GM12878 (cell line): Measurements from ENCODE around the gene TMEM239. TPM values are rescaled to one million over a fixed set of nuclear protein-coding genes. Genes with fewer than 3 reads are reported as not detected.

ENCODE experiments used
- ATAC-seq: fragments of 200-7000 bp; cut with Tn5 transposase; 3 replicates; pipeline ENCODE4 v1.9.1; 2020; ENCODE audit warnings: mild to moderate bottlenecking, moderate library complexity
- BruUV-seq: library from RNA; stranded (reverse); fragments of 400-500 nt; replicated peaks from 2 replicates; lab custom pipeline; 2021; lab: Mats Ljungman, UMichigan
- CTCF ChIA-PET: fragments of 300-600 bp; sonication (Branson Sonifier 250); formaldehyde crosslinking; extraction: SDS; loops from one replicate; lab custom pipeline; 2021; ENCODE audit warnings: inconsistent platforms; lab: Yijun Ruan, JAX
- POLR2A ChIA-PET: fragments of 350-600 bp; formaldehyde crosslinking; extraction: SDS; loops from one replicate; lab custom pipeline; 2021; ENCODE audit warnings: inconsistent platforms; lab: Charles Lee
- RAD21 ChIA-PET: fragments of 300-600 bp; sonication (Branson Sonifier 250); formaldehyde crosslinking; loops from one replicate; lab custom pipeline; 2023; ENCODE audit warnings: antibody characterized with exemption; ENCODE audit not compliant: unreplicated experiment; lab: Charles Lee
- SMC1A ChIA-PET: fragments of 300-600 bp; sonication (Branson Sonifier 250); formaldehyde crosslinking; loops from one replicate; lab custom pipeline; 2023; ENCODE audit not compliant: unreplicated experiment, uncharacterized antibody; lab: Charles Lee
- DNase-seq: peaks from one replicate; pipeline ENCODE4 v3.0.0-alpha.2; 2011; ENCODE audit warnings: low read depth, low spot score
- FAIRE-seq: peaks from 3 replicates; lab custom pipeline; 2011; peaks lifted over from hg19 to GRCh38; lab: Jason Lieb, UNC
- H2AFZ ChIP-seq: 2 replicates; pipeline ENCODE4 v1.6.0; 2011; ENCODE audit warnings: low read depth, low read length, control low read depth; ENCODE audit not compliant: control insufficient read depth
- H3K27ac ChIP-seq: 2 replicates; pipeline ENCODE4 v1.5.1; 2011; ENCODE audit warnings: control low read depth; ENCODE audit not compliant: control insufficient read depth, insufficient read depth
- H3K27me3 ChIP-seq, 2 experiments: replicated peaks in 1 of 2; 2 replicates each; pipeline versions ENCODE4 v1.6.0 to v1.6.1; 2011; ENCODE audit warnings: low read length in 1 of 2; ENCODE audit not compliant: control insufficient read depth in 2 of 2, insufficient read depth in 2 of 2
- H3K36me3 ChIP-seq, 2 experiments: 2 replicates each; pipeline ENCODE4 v1.5.1; 2011; ENCODE audit warnings: low read length in 1 of 2; ENCODE audit not compliant: control insufficient read depth in 2 of 2, insufficient read depth in 2 of 2
- H3K4me1 ChIP-seq: 2 replicates; pipeline ENCODE4 v1.6.1; 2011; ENCODE audit warnings: mild to moderate bottlenecking, low read length, moderate library complexity, mixed read lengths; ENCODE audit not compliant: control insufficient read depth, insufficient read depth
- H3K4me2 ChIP-seq: 2 replicates; pipeline ENCODE4 v1.6.0; 2011; ENCODE audit warnings: control low read depth; ENCODE audit not compliant: control insufficient read depth, insufficient read depth
- H3K4me3 ChIP-seq: fragments of 200-600 bp; sonication (generic); 2 replicates; pipeline ENCODE4 v1.5.1; 2016
- H3K79me2 ChIP-seq: 2 replicates; pipeline ENCODE4 v1.6.0; 2011; ENCODE audit warnings: low read length; ENCODE audit not compliant: control insufficient read depth, insufficient read depth
- H3K9ac ChIP-seq: 2 replicates; pipeline ENCODE4 v1.8.0; 2011; ENCODE audit warnings: low read length, control low read depth, mixed read lengths; ENCODE audit not compliant: control insufficient read depth, insufficient read depth
- H3K9me3 ChIP-seq: replicated peaks from 3 replicates; pipeline ENCODE4 v1.5.1; 2011; ENCODE audit warnings: mild to moderate bottlenecking, low read length; ENCODE audit not compliant: control insufficient read depth, insufficient read depth
- H4K20me1 ChIP-seq: 2 replicates; pipeline ENCODE4 v1.6.0; 2011; ENCODE audit not compliant: control insufficient read depth, insufficient read depth
- ASH2L ChIP-seq: fragments of 300-600, 200-600 bp; sonication (generic); IDR thresholded peaks from 2 replicates; pipeline ENCODE4 v1.6.1; 2017; ENCODE audit warnings: low read depth, mild to moderate bottlenecking, borderline replicate concordance
- FOXM1 ChIP-seq: IDR thresholded peaks from 2 replicates; pipeline ENCODE4 v1.6.1; 2012; ENCODE audit warnings: low read depth, mild to moderate bottlenecking, inconsistent platforms, low read length, moderate library complexity
- KDM1A ChIP-seq: fragments of 200-600 bp; sonication (generic); IDR thresholded peaks from 2 replicates; pipeline ENCODE4 v1.6.1; 2016; ENCODE audit warnings: borderline replicate concordance
- MEF2B ChIP-seq: fragments of 450-650 bp; IDR thresholded peaks from 2 replicates; pipeline ENCODE4 v1.6.1; 2018; ENCODE audit warnings: mild to moderate bottlenecking, moderate library complexity; ENCODE audit not compliant: partially characterized antibody, poor library complexity, severe bottlenecking
- PAX5 ChIP-seq: IDR thresholded peaks from 2 replicates; pipeline ENCODE4 v1.6.1; 2011; ENCODE audit warnings: low read depth, low read length, borderline replicate concordance
- POLR2A ChIP-seq: IDR thresholded peaks from 2 replicates; pipeline ENCODE4 v1.6.1; 2011; ENCODE audit warnings: low read depth, mild to moderate bottlenecking, low read length
- RUNX3 ChIP-seq: IDR thresholded peaks from 2 replicates; pipeline ENCODE4 v1.6.1; 2012; ENCODE audit warnings: low read length, inconsistent platforms
- ZNF24 ChIP-seq: fragments of 450-650 bp; IDR thresholded peaks from 2 replicates; pipeline ENCODE4 v1.6.1; 2017; ENCODE audit warnings: antibody characterized with exemption, mild to moderate bottlenecking
- ZNF622 ChIP-seq: fragments of 450-650 bp; IDR thresholded peaks from 2 replicates; pipeline ENCODE4 v1.6.1; 2017; ENCODE audit warnings: mild to moderate bottlenecking, inconsistent platforms
- WGBS: methylation state at CpG from one replicate; pipeline ENCODE4 v1.1.6; 2016; ENCODE audit warnings: low lambda C conversion rate; ENCODE audit not compliant: insufficient replicate concordance, insufficient coverage; ENCODE audit errors: missing lambda C conversion rate; 5-methylcytosine and 5-hydroxymethylcytosine counted together
- in situ Hi-C: fragments of 300-500 bp; cut with MboI; formaldehyde crosslinking; loops from 9 replicates; pipeline ENCODE4 v1.14.3; 2018; ENCODE audit warnings: mixed read lengths
- intact Hi-C: fragments of 100-400 bp; cut with micrococcal nuclease; formaldehyde crosslinking; loops from one replicate; pipeline ENCODE4 v1.14.2; 2022; ENCODE audit not compliant: unreplicated experiment
- polyA plus RNA-seq, 11 experiments: library from polyadenylated mRNA; depleted of rRNA in 4 of 11; unstranded in 6 of 11; stranded (reverse) in 5 of 11; fragments of >200 nt; fragmentation: Nextera tagmentation in 4 of 11; fragmentation: Illumina TruSeq in 1 of 11; extraction: Ambion mirVana in 4 of 11; extraction: Trizol in 1 of 11; gene quantifications; 1 replicate in 1 of 11; 2 replicates in 10 of 11; pipeline versions ENCODE4 v1.2.1 to v1.2.3, GENCODE V29; 2011 to 2016; ENCODE audit warnings: inconsistent platforms in 2 of 11, missing spikeins in 2 of 11, low read depth in 1 of 11
- total RNA-seq, 4 experiments: library from RNA; depleted of rRNA in 3 of 4; stranded (reverse); fragments of >200 nt in 3 of 4; fragmentation: Illumina TruSeq in 1 of 4; extraction: Trizol in 1 of 4; gene quantifications; 2 replicates each; pipeline versions ENCODE4 v1.2.1 to v1.2.3, GENCODE V29; 2013 to 2021
- TF ChIP-seq, protein P1 (sequence below): fragments of 450-650 bp; IDR thresholded peaks from 2 replicates; pipeline ENCODE4 v1.6.1; 2017; ENCODE audit warnings: mild to moderate bottlenecking, low read depth, inconsistent platforms; ENCODE audit not compliant: poor library complexity, severe bottlenecking
- TF ChIP-seq, protein P2 (sequence below): fragments of 450-650 bp; IDR thresholded peaks from 2 replicates; pipeline ENCODE4 v1.6.1; 2017; ENCODE audit warnings: mild to moderate bottlenecking, moderate library complexity

The TMEM239 gene
- total and polyA plus RNA-seq, 10 of the 15 experiments (the other 5 are each of a cell fraction or from before 2014, with no cell fraction given) = not detected

- no TSS peak for BruUV-seq
- ChIA-PET CTCF (no interaction called here), POLR2A (no interaction called here), SMC1A (interaction anchor here (1.5 kb wide), 1 partner anchor 10 kb away, joined by 4 read pairs; no protein-coding TSS in a partner anchor), RAD21 (no interaction called here)
- H3K27ac ChIP-seq = no peak overlapping the region
- TF ChIP-seq RUNX3 (peak; percentile 69), PAX5 (no peak)
- H3K9ac ChIP-seq = no peak overlapping the region
- no peak for DNase-seq
- peak; percentile 47 for FAIRE-seq
- in situ Hi-C loops = loop anchor here (5.0 kb wide), 1 partner anchor 1215 kb away; no protein-coding TSS in a partner anchor
- no peak overlapping the region for H3K4me3 ChIP-seq
- 11% methylated on average over 5 of the region's 5 CpGs for WGBS
- no peaks in the 10 kb centered on the region for H3K9me3 ChIP-seq
- no peak overlapping the region for H2AFZ ChIP-seq
- no peaks in the 10 kb centered on the region for H4K20me1 ChIP-seq
- intact Hi-C loops = no loop called here
- H3K36me3 ChIP-seq = no peaks in the 10 kb centered on the region
- no peak; the same call in 2 of the 3 replicates for ATAC-seq
- H3K4me1 ChIP-seq = no peaks in the 10 kb centered on the region; the same call in 1 of the 2 replicates
- no peaks in the 10 kb centered on the region for H3K79me2 ChIP-seq
- no peak overlapping the region for H3K4me2 ChIP-seq
- H3K27me3 ChIP-seq = no peaks in the 10 kb centered on the region
Observed at GRCh38 chr20:2822073-2822472, 5.9 kb downstream of the TMEM239 start.

DNA sequence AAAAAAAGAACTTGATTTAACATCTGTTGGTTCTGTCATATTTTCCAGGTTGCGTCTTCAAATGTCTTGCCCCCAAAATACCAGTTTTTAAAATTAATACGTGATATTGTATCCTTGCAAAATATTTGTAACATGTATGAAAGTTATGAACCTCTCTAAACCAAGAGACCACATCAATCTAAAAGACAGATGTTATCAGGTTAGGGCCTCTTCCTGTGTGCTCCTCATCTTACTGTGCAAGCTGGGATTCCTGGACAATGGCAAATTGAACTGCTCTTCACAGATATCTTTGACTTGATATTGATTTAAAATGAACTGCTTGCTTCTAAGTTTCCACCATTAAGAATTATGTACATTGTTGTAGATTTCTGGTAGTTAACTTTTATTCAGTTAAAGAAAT lies 9.6 kb downstream of the TMEM239 start:
- ChIA-PET POLR2A (no interaction called here), CTCF (no interaction called here), RAD21 (no interaction called here), SMC1A (no interaction called here)
- WGBS = 63% methylated on average over 2 of the region's 2 CpGs
- Histone ChIP-seq H3K9ac (no peak overlapping the region), H3K36me3 (no peaks in the 10 kb centered on the region), H3K79me2 (no peaks in the 10 kb centered on the region), H3K27ac (no peak overlapping the region), H3K9me3 (no peaks in the 10 kb centered on the region), H4K20me1 (no peaks in the 10 kb centered on the region), H2AFZ (no peak overlapping the region), H3K27me3 (no peaks in the 10 kb centered on the region), H3K4me1 (no peaks in the 10 kb centered on the region; the same call in 1 of the 2 replicates), H3K4me3 (no peak overlapping the region), H3K4me2 (no peak overlapping the region)
- TF ChIP-seq MEF2B (no peak), POLR2A (no peak), ZNF24 (no peak), FOXM1 (no peak), ASH2L (no peak), KDM1A (no peak), ZNF622 (no peak)
- TF ChIP-seq, protein P1, sequence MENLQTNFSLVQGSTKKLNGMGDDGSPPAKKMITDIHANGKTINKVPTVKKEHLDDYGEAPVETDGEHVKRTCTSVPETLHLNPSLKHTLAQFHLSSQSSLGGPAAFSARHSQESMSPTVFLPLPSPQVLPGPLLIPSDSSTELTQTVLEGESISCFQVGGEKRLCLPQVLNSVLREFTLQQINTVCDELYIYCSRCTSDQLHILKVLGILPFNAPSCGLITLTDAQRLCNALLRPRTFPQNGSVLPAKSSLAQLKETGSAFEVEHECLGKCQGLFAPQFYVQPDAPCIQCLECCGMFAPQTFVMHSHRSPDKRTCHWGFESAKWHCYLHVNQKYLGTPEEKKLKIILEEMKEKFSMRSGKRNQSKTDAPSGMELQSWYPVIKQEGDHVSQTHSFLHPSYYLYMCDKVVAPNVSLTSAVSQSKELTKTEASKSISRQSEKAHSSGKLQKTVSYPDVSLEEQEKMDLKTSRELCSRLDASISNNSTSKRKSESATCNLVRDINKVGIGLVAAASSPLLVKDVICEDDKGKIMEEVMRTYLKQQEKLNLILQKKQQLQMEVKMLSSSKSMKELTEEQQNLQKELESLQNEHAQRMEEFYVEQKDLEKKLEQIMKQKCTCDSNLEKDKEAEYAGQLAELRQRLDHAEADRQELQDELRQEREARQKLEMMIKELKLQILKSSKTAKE = no peak
- TF ChIP-seq, protein P2, sequence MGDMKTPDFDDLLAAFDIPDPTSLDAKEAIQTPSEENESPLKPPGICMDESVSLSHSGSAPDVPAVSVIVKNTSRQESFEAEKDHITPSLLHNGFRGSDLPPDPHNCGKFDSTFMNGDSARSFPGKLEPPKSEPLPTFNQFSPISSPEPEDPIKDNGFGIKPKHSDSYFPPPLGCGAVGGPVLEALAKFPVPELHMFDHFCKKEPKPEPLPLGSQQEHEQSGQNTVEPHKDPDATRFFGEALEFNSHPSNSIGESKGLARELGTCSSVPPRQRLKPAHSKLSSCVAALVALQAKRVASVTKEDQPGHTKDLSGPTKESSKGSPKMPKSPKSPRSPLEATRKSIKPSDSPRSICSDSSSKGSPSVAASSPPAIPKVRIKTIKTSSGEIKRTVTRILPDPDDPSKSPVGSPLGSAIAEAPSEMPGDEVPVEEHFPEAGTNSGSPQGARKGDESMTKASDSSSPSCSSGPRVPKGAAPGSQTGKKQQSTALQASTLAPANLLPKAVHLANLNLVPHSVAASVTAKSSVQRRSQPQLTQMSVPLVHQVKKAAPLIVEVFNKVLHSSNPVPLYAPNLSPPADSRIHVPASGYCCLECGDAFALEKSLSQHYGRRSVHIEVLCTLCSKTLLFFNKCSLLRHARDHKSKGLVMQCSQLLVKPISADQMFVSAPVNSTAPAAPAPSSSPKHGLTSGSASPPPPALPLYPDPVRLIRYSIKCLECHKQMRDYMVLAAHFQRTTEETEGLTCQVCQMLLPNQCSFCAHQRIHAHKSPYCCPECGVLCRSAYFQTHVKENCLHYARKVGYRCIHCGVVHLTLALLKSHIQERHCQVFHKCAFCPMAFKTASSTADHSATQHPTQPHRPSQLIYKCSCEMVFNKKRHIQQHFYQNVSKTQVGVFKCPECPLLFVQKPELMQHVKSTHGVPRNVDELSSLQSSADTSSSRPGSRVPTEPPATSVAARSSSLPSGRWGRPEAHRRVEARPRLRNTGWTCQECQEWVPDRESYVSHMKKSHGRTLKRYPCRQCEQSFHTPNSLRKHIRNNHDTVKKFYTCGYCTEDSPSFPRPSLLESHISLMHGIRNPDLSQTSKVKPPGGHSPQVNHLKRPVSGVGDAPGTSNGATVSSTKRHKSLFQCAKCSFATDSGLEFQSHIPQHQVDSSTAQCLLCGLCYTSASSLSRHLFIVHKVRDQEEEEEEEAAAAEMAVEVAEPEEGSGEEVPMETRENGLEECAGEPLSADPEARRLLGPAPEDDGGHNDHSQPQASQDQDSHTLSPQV = no peak
- BruUV-seq = no TSS peak
- intact Hi-C loops (no loop called here), in situ Hi-C loops (no loop called here)
- no peak for FAIRE-seq
- no peak for DNase-seq
- no peak for ATAC-seq
